ENCODE data around the gene HAAO. TPM values are rescaled to one million over a fixed set of nuclear protein-coding genes. Genes with fewer than 3 reads are reported as not detected.
A peak's percentile ranks its signal among the peaks of the same experiment; 100 is the strongest.

The HAAO gene
- polyA plus RNA-seq, 1 experiment: 3.1 TPM

DNA sequence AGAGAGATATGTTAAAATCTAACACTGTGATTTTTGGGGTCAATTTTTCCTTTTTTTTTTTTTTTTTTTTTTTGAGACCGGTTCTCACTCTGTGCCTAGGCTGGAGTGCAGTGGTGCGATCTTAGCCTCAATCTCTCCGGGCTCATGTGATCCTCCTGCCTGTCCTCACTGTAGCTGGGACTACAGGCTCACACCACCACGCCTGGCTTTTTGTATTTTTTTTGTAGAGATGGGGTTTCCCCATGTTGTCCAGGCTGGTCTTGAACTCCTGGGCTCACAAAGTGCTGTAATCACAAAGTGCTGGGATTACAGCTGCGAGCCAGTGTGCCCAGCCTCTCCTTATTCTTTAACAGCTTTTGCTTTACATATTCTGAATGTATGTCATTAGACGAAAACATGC lies 2.9 kb upstream of the HAAO start:
- H3K9me3 ChIP-seq (ENCODE audit: control insufficient read depth, insufficient read depth, low read length): peaks cover 3% of the 10 kb centered on the region; the same call in 1 of the 2 replicates
- H3K27ac ChIP-seq (ENCODE audit: low read depth, low read length): no peak overlapping the region
- H3K4me3 ChIP-seq (ENCODE audit: low read depth, low read length): no peak overlapping the region
- TF ChIP-seq, protein P1, sequence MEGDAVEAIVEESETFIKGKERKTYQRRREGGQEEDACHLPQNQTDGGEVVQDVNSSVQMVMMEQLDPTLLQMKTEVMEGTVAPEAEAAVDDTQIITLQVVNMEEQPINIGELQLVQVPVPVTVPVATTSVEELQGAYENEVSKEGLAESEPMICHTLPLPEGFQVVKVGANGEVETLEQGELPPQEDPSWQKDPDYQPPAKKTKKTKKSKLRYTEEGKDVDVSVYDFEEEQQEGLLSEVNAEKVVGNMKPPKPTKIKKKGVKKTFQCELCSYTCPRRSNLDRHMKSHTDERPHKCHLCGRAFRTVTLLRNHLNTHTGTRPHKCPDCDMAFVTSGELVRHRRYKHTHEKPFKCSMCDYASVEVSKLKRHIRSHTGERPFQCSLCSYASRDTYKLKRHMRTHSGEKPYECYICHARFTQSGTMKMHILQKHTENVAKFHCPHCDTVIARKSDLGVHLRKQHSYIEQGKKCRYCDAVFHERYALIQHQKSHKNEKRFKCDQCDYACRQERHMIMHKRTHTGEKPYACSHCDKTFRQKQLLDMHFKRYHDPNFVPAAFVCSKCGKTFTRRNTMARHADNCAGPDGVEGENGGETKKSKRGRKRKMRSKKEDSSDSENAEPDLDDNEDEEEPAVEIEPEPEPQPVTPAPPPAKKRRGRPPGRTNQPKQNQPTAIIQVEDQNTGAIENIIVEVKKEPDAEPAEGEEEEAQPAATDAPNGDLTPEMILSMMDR (IDR thresholded peaks at IDR 0.05; ENCODE audit: low read depth, low read length): no peak
- POLR2A ChIA-PET: interaction anchor here (1.4 kb wide), 1 partner anchor 15 kb away, joined by 8 read pairs; no protein-coding TSS in a partner anchor
- no peak for DNase-seq (ENCODE audit: low read depth, low spot score)
- H3K27me3 ChIP-seq (ENCODE audit: control insufficient read depth, insufficient read depth, low read length): peaks cover 12% of the 10 kb centered on the region
- CTCF ChIA-PET: interaction anchor here (1.8 kb wide), 1 partner anchor 15 kb away, joined by 5 read pairs; no protein-coding TSS in a partner anchor

DNA sequence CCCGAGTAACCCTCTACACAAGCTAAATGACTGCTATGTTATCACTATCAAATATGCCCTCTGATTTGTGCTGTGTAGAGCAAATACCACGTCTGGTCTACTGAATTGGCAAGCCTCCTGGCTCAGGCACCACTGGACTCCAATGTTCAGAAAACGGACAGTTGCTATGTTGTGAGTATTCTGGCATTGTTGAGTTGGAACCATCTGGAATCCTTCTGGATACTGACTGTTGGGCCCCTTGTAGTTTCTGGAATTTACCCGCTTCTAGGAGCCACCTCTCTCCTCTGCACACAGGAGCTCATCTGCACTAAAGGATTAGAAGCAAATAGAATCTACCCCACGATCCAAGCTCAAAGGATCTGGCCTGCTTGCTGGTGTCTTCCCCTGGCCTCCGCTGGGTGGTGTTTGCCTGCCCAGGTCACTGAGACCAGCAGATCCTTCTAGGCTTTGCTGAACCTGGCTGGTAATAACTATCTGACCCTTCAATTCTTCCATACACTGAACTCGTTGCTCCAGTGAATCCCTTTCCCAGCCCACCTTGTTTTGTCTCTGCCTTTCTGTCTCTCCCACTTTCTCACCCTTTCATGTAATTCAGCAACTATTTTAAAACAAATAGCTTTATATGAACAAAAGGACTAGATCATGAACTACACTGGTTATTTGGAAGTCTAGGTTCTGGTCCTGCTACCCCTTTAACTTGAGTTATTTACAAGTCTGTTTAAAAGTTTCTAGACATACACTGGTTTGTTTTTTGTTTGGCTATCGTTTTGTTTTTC lies 2.1 kb upstream of the HAAO start:
- TF ChIP-seq, protein P1 (IDR thresholded peaks at IDR 0.05; ENCODE audit: low read depth, low read length): peak; percentile 31; the same call in 1 of the 2 replicates
- Histone ChIP-seq H3K27ac (ENCODE audit: low read depth, low read length) (no peak overlapping the region), H3K27me3 (ENCODE audit: control insufficient read depth, insufficient read depth, low read length) (peaks cover 12% of the 10 kb centered on the region), H3K9me3 (ENCODE audit: control insufficient read depth, insufficient read depth, low read length) (peaks cover 3% of the 10 kb centered on the region; the same call in 1 of the 2 replicates), H3K4me3 (ENCODE audit: low read depth, low read length) (no peak overlapping the region)
- CTCF ChIA-PET: interaction anchor here (0.6 to 1.8 kb wide), 3 partner anchors 16 to 1154 kb away, joined by 4 to 8 read pairs (median 5); no protein-coding TSS in a partner anchor
- DNase-seq (ENCODE audit: low read depth, low spot score): no peak
- POLR2A ChIA-PET: interaction anchor here (1.1 kb wide), 1 partner anchor 16 kb away, joined by 5 read pairs; no protein-coding TSS in a partner anchor

DNA sequence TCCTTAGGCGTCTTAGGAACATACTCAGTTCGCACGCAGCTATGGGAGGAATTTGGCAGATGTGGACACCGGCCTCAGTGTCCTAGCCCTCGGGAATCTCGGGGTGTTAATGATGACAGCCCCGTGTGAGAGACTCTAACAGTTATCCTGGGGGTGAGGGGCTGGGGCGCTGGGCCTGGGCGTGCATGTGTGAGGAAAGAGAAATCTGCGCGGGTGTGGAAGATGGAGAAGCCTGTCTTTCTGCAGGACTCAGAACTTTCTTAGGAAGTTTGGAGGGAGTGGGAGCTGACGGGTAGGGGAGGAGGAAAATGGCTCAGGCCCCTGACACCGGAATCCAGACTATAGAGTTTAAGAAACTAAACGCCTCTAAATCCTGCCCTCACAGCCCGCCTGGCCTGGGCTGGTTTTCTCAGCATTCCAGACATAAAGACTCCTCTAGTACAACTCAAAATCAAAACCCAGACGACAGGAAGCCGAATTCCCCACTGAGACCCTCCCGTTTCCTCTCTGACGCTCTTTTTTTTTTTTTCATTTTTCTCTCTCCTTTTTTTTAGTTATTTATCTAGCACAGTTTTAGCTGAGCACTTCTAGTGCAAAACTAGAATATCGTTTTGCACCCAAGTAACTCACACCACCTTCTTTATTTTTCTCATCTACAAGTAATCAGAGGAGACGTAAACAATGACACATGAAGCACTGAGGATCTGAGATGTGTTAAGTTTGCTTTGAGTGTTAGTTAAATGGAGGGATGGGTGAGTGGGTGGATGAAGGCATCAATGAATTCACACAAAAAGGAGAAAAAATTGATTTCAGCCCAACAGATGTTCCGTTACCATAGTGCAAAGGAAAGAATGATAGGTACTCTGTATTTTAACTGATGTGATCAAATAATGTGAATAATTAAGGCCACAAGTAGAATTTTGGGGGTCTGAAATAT lies 1.2 kb upstream of the HAAO start:
- no peak for DNase-seq (ENCODE audit: low read depth, low spot score)
- peaks cover 3% of the 10 kb centered on the region; the same call in 1 of the 2 replicates for H3K9me3 ChIP-seq (ENCODE audit: control insufficient read depth, insufficient read depth, low read length)
- H3K27ac ChIP-seq (ENCODE audit: low read depth, low read length): no peak overlapping the region
- H3K27me3 ChIP-seq (ENCODE audit: control insufficient read depth, insufficient read depth, low read length): peaks cover 12% of the 10 kb centered on the region
- H3K4me3 ChIP-seq (ENCODE audit: low read depth, low read length): 0 out of 2 replicates have a peak overlapping the region, but pooled peaks have one; percentile 4
- TF ChIP-seq, protein P1 (IDR thresholded peaks at IDR 0.05; ENCODE audit: low read depth, low read length): no peak
- POLR2A ChIA-PET: interaction anchor here (1.1 kb wide), 1 partner anchor 17 kb away, joined by 5 read pairs; no protein-coding TSS in a partner anchor
- CTCF ChIA-PET: interaction anchor here (0.6 to 1.8 kb wide), 3 partner anchors 17 to 1154 kb away, joined by 4 to 8 read pairs (median 5); no protein-coding TSS in a partner anchor

DNA sequence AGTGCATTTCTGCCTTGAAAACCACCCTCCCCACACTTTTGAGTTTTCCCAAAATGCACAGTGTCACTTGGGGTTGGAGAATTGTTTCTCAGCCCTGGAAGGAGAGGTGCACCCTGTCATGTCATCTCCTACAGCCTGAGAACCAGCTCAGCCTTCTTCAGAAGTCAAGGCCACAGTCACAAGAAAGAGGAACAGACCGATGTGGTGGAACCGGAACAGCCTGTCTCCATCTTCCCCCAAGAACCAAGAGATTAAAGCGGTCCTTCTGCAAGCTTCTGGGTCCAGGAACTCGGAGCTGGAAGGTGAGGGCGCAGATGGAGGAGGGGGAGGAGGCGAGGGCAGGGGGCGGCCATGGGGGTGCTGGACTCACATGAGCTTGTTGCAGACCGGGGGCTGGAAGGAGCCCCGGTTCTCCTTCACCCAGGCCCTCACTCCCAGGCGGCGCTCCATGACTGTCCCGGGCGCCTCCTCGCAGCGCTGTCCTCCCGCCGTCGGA lies 248 bp downstream of the HAAO start:
- peaks cover 14% of the 10 kb centered on the region for H3K27me3 ChIP-seq (ENCODE audit: control insufficient read depth, insufficient read depth, low read length)
- peak overlapping the region; percentile 40 for H3K4me3 ChIP-seq (ENCODE audit: low read depth, low read length)
- TF ChIP-seq, protein P1 (IDR thresholded peaks at IDR 0.05; ENCODE audit: low read depth, low read length): no peak
- H3K9me3 ChIP-seq (ENCODE audit: control insufficient read depth, insufficient read depth, low read length): peaks cover 3% of the 10 kb centered on the region; the same call in 1 of the 2 replicates
- CTCF ChIA-PET: interaction anchor here (0.5 to 0.6 kb wide), 2 partner anchors 15 to 880 kb away, joined by 6 to 13 read pairs; no protein-coding TSS in a partner anchor
- H3K27ac ChIP-seq (ENCODE audit: low read depth, low read length): no peak overlapping the region
- POLR2A ChIA-PET: interaction anchor here (0.6 to 1.8 kb wide), 2 partner anchors 18 to 102 kb away, joined by 3 to 8 read pairs; no protein-coding TSS in a partner anchor
- DNase-seq (ENCODE audit: low read depth, low spot score): no peak

All from AG04450 (cell line).